IMR-90 (cell line): ENCODE results near the gene LPIN1. TPM values are rescaled to one million over a fixed set of nuclear protein-coding genes. Genes with fewer than 3 reads are reported as not detected.

ENCODE experiments used
- ATAC-seq: fragments of 200-7000 bp; cut with Tn5 transposase; 2 replicates; pipeline ENCODE4 v1.9.1; 2020; ENCODE audit warnings: low read depth, mild to moderate bottlenecking, moderate library complexity
- BruUV-seq: library from RNA; stranded (reverse); fragments of 400-500 nt; replicated peaks from 2 replicates; lab custom pipeline; 2021; lab: Mats Ljungman, UMichigan
- CTCF ChIA-PET: fragments of 300-600 bp; formaldehyde crosslinking; extraction: SDS; loops from one replicate; lab custom pipeline; 2021; ENCODE audit warnings: antibody characterized with exemption; lab: Yijun Ruan, JAX
- POLR2A ChIA-PET: fragments of 300-600 bp; sonication (Branson Sonifier 250); formaldehyde crosslinking; loops from one replicate; lab custom pipeline; 2022; ENCODE audit warnings: antibody characterized with exemption; ENCODE audit not compliant: unreplicated experiment; lab: Charles Lee
- DNase-seq: peaks from one replicate; pipeline ENCODE4 v3.0.0; 2013
- H2AFZ ChIP-seq: replicated peaks from 2 replicates; pipeline ENCODE3; 2013; ENCODE audit warnings: low read length, mild to moderate bottlenecking; ENCODE audit not compliant: poor library complexity
- H2AK5ac ChIP-seq: 2 replicates; pipeline ENCODE4 v1.6.1; 2013; ENCODE audit warnings: low read depth, low read length, inconsistent platforms
- H2AK9ac ChIP-seq: replicated peaks from 2 replicates; pipeline ENCODE3; 2013; ENCODE audit warnings: mild to moderate bottlenecking, low read depth, low read length, moderate library complexity; ENCODE audit not compliant: poor library complexity
- H2BK120ac ChIP-seq: 2 replicates; pipeline ENCODE4 v1.6.1; 2013; ENCODE audit warnings: low read depth, low read length, inconsistent platforms
- H2BK15ac ChIP-seq: 3 replicates; pipeline ENCODE4 v1.6.1; 2013; ENCODE audit warnings: low read depth, low read length, inconsistent platforms
- H2BK20ac ChIP-seq: 2 replicates; pipeline ENCODE4 v1.6.1; 2013; ENCODE audit warnings: low read depth, mild to moderate bottlenecking, inconsistent platforms, low read length, moderate library complexity
- H2BK5ac ChIP-seq: 2 replicates; pipeline ENCODE4 v1.6.1; 2013; ENCODE audit warnings: mild to moderate bottlenecking, low read depth, low read length, inconsistent platforms; ENCODE audit not compliant: poor library complexity, severe bottlenecking
- H3K14ac ChIP-seq: replicated peaks from 2 replicates; pipeline ENCODE4 v1.6.1; 2013; ENCODE audit warnings: low read depth, low read length, inconsistent platforms
- H3K18ac ChIP-seq: 2 replicates; pipeline ENCODE4 v1.6.1; 2013; ENCODE audit warnings: low read depth, low read length, control low read depth
- H3K23ac ChIP-seq: 2 replicates; pipeline ENCODE4 v1.6.1; 2013; ENCODE audit warnings: low read depth, low read length, inconsistent platforms
- H3K27ac ChIP-seq: 2 replicates; pipeline ENCODE4 v1.5.1; 2013; ENCODE audit warnings: mild to moderate bottlenecking, control low read depth, low read length; ENCODE audit not compliant: insufficient read depth
- H3K27me3 ChIP-seq: 2 replicates; pipeline ENCODE4 v1.6.1; 2013; ENCODE audit warnings: low read length; ENCODE audit not compliant: control insufficient read depth, insufficient read depth
- H3K36me3 ChIP-seq: 2 replicates; pipeline ENCODE4 v1.6.1; 2013; ENCODE audit warnings: low read length, mixed read lengths; ENCODE audit not compliant: control insufficient read depth, insufficient read depth
- H3K4ac ChIP-seq: 2 replicates; pipeline ENCODE4 v1.6.1; 2013; ENCODE audit warnings: low read depth, low read length, inconsistent platforms
- H3K4me1 ChIP-seq: 2 replicates; pipeline ENCODE4 v1.6.1; 2013; ENCODE audit warnings: low read length, mixed read lengths; ENCODE audit not compliant: control insufficient read depth, insufficient read depth
- H3K4me2 ChIP-seq: 2 replicates; pipeline ENCODE4 v1.6.1; 2013; ENCODE audit warnings: low read depth, mild to moderate bottlenecking, control low read depth, low read length, moderate library complexity
- H3K4me3 ChIP-seq: 2 replicates; pipeline ENCODE4 v1.5.1; 2013; ENCODE audit warnings: low read depth, mild to moderate bottlenecking, control low read depth, low read length, moderate library complexity; ENCODE audit not compliant: insufficient read depth
- H3K56ac ChIP-seq: 2 replicates; pipeline ENCODE4 v1.6.1; 2013; ENCODE audit warnings: low read length, inconsistent platforms; ENCODE audit not compliant: insufficient read depth; ENCODE audit errors: extremely low read depth
- H3K79me1 ChIP-seq, 2 experiments: 2 replicates each; pipeline ENCODE4 v1.6.1; 2013; ENCODE audit warnings: low read length in 2 of 2, inconsistent platforms in 1 of 2, low read depth in 1 of 2
- H3K9ac ChIP-seq: 2 replicates; pipeline ENCODE4 v1.6.1; 2013; ENCODE audit warnings: low read depth, low read length, control low read depth
- H3K9me1 ChIP-seq: 2 replicates; pipeline ENCODE4 v1.6.1; 2013; ENCODE audit warnings: low read length, inconsistent platforms; ENCODE audit not compliant: insufficient read depth
- H3K9me3 ChIP-seq: 2 replicates; pipeline ENCODE4 v1.6.1; 2013; ENCODE audit warnings: low read length; ENCODE audit not compliant: control insufficient read depth, insufficient read depth
- H4K20me1 ChIP-seq: 2 replicates; pipeline ENCODE4 v1.6.1; 2013; ENCODE audit warnings: low read length, inconsistent platforms; ENCODE audit not compliant: insufficient read depth
- H4K5ac ChIP-seq: 2 replicates; pipeline ENCODE4 v1.6.1; 2013; ENCODE audit warnings: mild to moderate bottlenecking, low read depth, low read length, control low read depth
- H4K8ac ChIP-seq, 2 experiments: 2 replicates each; pipeline ENCODE4 v1.6.1; 2013; ENCODE audit warnings: low read depth in 2 of 2, low read length in 2 of 2, control low read depth in 1 of 2, inconsistent platforms in 1 of 2
- H4K91ac ChIP-seq: 2 replicates; pipeline ENCODE4 v1.6.1; 2013; ENCODE audit warnings: low read depth, low read length, inconsistent platforms; ENCODE audit not compliant: insufficient read depth
- BHLHE40 ChIP-seq: fragments of 150-350 bp; IDR thresholded peaks from 2 replicates; pipeline ENCODE4 v1.6.1; 2016; ENCODE audit warnings: mild to moderate bottlenecking, low read depth, low read length
- CHD1 ChIP-seq: IDR thresholded peaks from 2 replicates; pipeline ENCODE4 v1.6.1; 2012; ENCODE audit warnings: low read depth, low read length, improper control_type of control experiment
- CTCF ChIP-seq: conservative IDR thresholded peaks from 2 replicates; pipeline ENCODE4 v1.5.1; 2012; ENCODE audit warnings: mild to moderate bottlenecking, low read depth, low read length, improper control_type of control experiment
- ELK1 ChIP-seq: fragments of 150-350 bp; IDR thresholded peaks from 2 replicates; pipeline ENCODE4 v1.6.1; 2016; ENCODE audit warnings: low read depth, mild to moderate bottlenecking, low read length, moderate library complexity, borderline replicate concordance
- MAFK ChIP-seq: IDR thresholded peaks from 2 replicates; pipeline ENCODE4 v1.6.1; 2012; ENCODE audit warnings: low read depth, low read length, improper control_type of control experiment
- NFE2L2 ChIP-seq: fragments of 150-350 bp; IDR thresholded peaks from 2 replicates; pipeline ENCODE4 v1.6.1; 2016; ENCODE audit warnings: low read depth, mild to moderate bottlenecking, low read length
- POLR2A ChIP-seq: IDR thresholded peaks from 2 replicates; pipeline ENCODE4 v1.6.1; 2012; ENCODE audit warnings: mild to moderate bottlenecking, low read depth, low read length
- RAD21 ChIP-seq: IDR thresholded peaks from 2 replicates; pipeline ENCODE4 v1.6.1; 2012; ENCODE audit warnings: low read length, improper control_type of control experiment
- RCOR1 ChIP-seq: IDR thresholded peaks from 2 replicates; pipeline ENCODE4 v1.6.1; 2012; ENCODE audit warnings: mild to moderate bottlenecking, low read length, improper control_type of control experiment; ENCODE audit not compliant: insufficient replicate concordance
- RFX5 ChIP-seq: IDR thresholded peaks from 2 replicates; pipeline ENCODE4 v1.8.0; 2012; ENCODE audit warnings: low read depth, mild to moderate bottlenecking, low read length, moderate library complexity
- SMC3 ChIP-seq: fragments of 150-350 bp; IDR thresholded peaks from 2 replicates; pipeline ENCODE4 v1.6.1; 2016; ENCODE audit warnings: low read depth, mild to moderate bottlenecking, antibody characterized with exemption, low read length, moderate library complexity
- USF2 ChIP-seq: fragments of 150-350 bp; IDR thresholded peaks from 2 replicates; pipeline ENCODE4 v1.6.1; 2017; ENCODE audit warnings: mild to moderate bottlenecking, antibody characterized with exemption, low read length, low read depth
- WGBS, 2 experiments: methylation state at CpG; one replicate each; pipeline versions ENCODE4 v1.1.5 to v1.1.7; 2013; ENCODE audit warnings: missing lambda C conversion rate in 2 of 2; ENCODE audit not compliant: insufficient read length in 1 of 2; ENCODE audit errors: extremely low coverage in 2 of 2; 5-methylcytosine and 5-hydroxymethylcytosine counted together
- dilution Hi-C: fragments of 300-500 bp; cut with HindIII; formaldehyde crosslinking; loops from one replicate; pipeline ENCODE4 v1.14.3; 2018; ENCODE audit warnings: low sequenced_read_pairs; ENCODE audit not compliant: unreplicated experiment
- in situ Hi-C: fragments of 300-500 bp; cut with MboI; formaldehyde crosslinking; loops from 3 replicates; pipeline ENCODE4 v1.14.3; 2019; ENCODE audit warnings: low sequenced_read_pairs, inconsistent platforms, mixed read lengths
- intact Hi-C: fragments of 100-400 bp; cut with micrococcal nuclease; formaldehyde crosslinking; loops from 2 replicates; pipeline ENCODE4 v1.10.0; 2022
- polyA plus RNA-seq, 3 experiments: library from polyadenylated mRNA; depleted of rRNA; stranded (reverse); fragments of >200 nt; gene quantifications; 2 replicates each; pipeline ENCODE4 v1.2.3, GENCODE V29; 2012; ENCODE audit warnings: low replicate concordance in 1 of 3
- total RNA-seq: library from RNA; depleted of rRNA; stranded (reverse); fragments of >200 nt; gene quantifications from 2 replicates; pipeline ENCODE4 v1.2.3, GENCODE V29; 2012

LPIN1 gene
- total and polyA plus RNA-seq, 2 of the 4 experiments (the other 2 are of a cell fraction), result 21.3 to 25.1 TPM

GRCh38 chr2:11778923-11779757 is 32.7 kb downstream of the LPIN1 start (continued):
- no peak for TF ChIP-seq ELK1
- no peak for TF ChIP-seq CHD1

- Histone ChIP-seq H2BK5ac (no peak overlapping the region), H2AK9ac (no peak overlapping the region), H3K23ac (no peak overlapping the region), H2BK120ac (no peak overlapping the region), H3K4me1 (no peaks in the 10 kb centered on the region), H3K4me2 (no peak overlapping the region), H3K4ac (no peak overlapping the region), H3K56ac (no peak overlapping the region), H3K9me1 (no peaks in the 10 kb centered on the region), H2BK20ac (no peak overlapping the region), H3K14ac (no peak overlapping the region), H3K4me3 (no peak overlapping the region), H2AK5ac (no peak overlapping the region), H3K79me1 (peaks cover 0 to 9% of the 10 kb centered on the region in 2 experiments; a peak in 1 of 4 replicates), H4K5ac (no peak overlapping the region), H2AFZ (no peak overlapping the region), H3K9me3 (no peaks in the 10 kb centered on the region), H3K27ac (no peak overlapping the region), H2BK15ac (no peak overlapping the region), H3K36me3 (peaks cover 35% of the 10 kb centered on the region), H3K18ac (no peak overlapping the region), H4K91ac (no peak overlapping the region), H3K9ac (no peak overlapping the region), H4K8ac (no peak overlapping the region), H4K20me1 (no peaks in the 10 kb centered on the region), H3K27me3 (no peaks in the 10 kb centered on the region)
- no peak for ATAC-seq
- CTCF ChIA-PET, result interaction anchor here (0.8 to 2.0 kb wide), 4 partner anchors 26 to 94 kb away, joined by 3 to 7 read pairs (median 3); no protein-coding TSS in a partner anchor
- no peak for TF ChIP-seq RFX5
- no peak for TF ChIP-seq CTCF
- TF ChIP-seq RAD21, result no peak
- TF ChIP-seq USF2, result no peak
- TF ChIP-seq SMC3, result no peak
- no peak for TF ChIP-seq BHLHE40
- no peak for TF ChIP-seq CHD1
- no peak for TF ChIP-seq MAFK
- no peak for TF ChIP-seq NFE2L2
- TF ChIP-seq POLR2A, result no peak
- TF ChIP-seq RCOR1, result no peak
- in situ Hi-C loops, result loop anchor here (5.0 kb wide), 1 partner anchor 89 kb away; no protein-coding TSS in a partner anchor
- no TSS peak for BruUV-seq
- DNase-seq, result no peak
- intact Hi-C loops, result no loop called here
- dilution Hi-C loops, result no loop called here
- no CpG with 5 or more reads among the region's 3 CpGs for WGBS, 2 experiments
- POLR2A ChIA-PET, result no interaction called here
These were observed 35.2 kb downstream of the LPIN1 start for GRCh38 chr2:11781602-11782001.
